NAMALWA (cell line): Measurements from ENCODE around the gene UBN1.

Experiments
- DNase-seq: peaks from one replicate; pipeline ENCODE4 v3.0.0-alpha.2; 2015; ENCODE audit warnings: low spot score

The UBN1 gene

GRCh38 chr16:4846901-4847773, at the start of gene UBN1, which contains the start of gene GLYR1:
UBN1 (plus strand) TSS chr16:4847481; CDS start chr16:4852918, 5,437 bp downstream.
GLYR1 (minus strand) TSS chr16:4847288; CDS start chr16:4847265, 23 bp downstream.
- peak; percentile 98 for DNase-seq

DNA sequence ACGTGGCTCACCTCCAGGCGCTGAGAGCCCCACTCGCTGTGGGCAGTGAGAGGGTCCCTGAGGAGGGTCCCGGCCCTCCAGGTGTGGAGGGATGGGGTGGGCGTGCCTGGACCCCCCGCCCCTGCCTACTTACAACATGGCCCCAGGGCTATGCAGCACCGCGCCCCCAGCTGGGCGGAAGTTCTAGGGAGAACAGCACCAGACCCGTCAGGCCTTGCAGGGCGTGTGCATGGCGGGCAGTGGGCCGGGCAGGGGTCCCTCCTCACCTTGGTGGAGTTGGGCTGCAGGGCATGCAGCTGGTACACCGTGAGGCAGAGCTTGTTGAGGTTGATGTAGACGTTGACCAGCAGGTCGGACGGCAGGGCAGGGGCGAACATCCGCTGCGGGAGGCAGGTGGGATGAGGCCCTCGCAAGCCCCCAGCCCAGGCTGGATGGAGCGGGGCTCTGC, 49.5 kb upstream of the UBN1 start:
- no peak for DNase-seq

- DNase-seq: no peak
Measured at GRCh38 chr16:4798456-4798855, 48.8 kb upstream of the UBN1 start.

DNA sequence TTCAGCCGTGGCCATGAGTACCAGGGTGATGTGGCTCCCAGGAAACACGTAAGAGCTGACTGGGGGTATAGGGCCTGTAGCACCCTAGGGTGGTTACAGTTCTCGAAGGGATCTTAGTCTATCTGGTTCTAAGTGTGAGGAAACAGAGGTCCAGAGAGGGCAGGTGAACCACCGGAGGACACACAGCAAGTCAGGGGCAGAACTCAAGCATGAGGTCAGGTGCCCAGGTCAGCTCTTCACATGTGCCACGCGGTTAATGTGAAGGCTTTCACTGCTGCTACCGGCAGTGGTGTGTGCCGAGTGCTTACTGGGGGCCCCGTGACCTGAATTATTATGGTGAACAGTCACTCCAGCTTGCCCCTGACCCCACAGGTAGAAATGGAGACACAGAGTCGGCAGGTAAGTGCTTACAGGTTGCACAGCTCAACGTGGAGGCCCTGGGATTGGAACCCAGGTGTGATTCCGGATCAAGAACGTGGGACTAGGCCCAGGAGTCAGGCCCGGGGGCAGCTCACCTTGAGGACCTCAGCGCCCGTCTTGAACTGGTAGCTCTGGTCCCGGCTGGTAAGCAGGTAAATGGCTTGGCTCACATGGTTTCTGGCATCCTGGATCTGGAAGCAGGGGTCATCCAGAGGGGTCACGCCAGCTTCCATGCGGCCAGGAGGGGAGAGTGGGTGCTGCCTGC, 48.0 kb upstream of the UBN1 start:
- no peak for DNase-seq

GRCh38 chr16:4800290-4801041, 46.8 kb upstream of the UBN1 start:
- no peak for DNase-seq

DNA sequence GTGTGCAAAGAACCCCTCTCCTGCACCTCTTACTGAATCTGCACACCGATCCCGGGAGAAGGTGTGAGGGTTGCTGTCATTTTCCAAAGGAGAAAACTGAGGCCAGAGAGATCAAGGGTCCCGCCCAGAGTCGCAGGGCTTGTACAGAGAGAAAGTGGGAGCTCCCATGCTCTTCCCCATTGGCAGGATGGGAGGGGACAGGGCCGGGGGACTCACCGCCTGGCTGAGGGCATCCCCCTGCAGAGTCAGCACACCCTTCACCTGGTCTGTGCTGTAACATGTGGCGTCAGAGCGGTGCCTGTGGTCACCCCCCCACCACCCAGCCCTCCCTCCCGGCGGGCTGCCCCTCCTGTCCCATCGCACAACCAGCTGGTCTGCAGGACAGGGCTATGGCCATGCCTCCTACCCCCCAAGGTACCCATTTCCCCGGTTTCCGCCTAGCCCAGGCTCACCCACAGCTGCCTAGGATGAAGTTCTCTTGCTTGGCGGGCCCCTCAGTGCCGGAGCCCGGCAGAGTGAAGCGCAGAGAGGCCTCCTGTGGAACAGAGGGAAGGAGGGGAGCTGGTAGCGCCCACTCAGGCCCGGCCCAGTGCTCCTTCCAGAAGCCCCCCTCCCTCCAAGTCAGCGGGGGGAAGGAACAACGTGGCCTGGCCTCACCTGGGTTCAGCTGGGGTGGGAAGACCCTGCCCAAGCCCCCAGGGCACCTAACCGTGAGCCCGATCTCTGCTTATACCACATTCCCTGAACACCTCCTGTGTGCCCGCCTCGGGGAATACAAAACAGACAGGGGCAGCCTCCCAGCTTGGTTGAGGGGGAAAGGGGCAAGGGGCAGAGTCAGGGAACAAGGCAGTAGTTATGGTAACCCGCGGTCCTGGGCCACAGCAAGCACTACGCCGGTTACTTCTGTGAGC, 46.0 kb upstream of the UBN1 start:
- DNase-seq: no peak

DNA sequence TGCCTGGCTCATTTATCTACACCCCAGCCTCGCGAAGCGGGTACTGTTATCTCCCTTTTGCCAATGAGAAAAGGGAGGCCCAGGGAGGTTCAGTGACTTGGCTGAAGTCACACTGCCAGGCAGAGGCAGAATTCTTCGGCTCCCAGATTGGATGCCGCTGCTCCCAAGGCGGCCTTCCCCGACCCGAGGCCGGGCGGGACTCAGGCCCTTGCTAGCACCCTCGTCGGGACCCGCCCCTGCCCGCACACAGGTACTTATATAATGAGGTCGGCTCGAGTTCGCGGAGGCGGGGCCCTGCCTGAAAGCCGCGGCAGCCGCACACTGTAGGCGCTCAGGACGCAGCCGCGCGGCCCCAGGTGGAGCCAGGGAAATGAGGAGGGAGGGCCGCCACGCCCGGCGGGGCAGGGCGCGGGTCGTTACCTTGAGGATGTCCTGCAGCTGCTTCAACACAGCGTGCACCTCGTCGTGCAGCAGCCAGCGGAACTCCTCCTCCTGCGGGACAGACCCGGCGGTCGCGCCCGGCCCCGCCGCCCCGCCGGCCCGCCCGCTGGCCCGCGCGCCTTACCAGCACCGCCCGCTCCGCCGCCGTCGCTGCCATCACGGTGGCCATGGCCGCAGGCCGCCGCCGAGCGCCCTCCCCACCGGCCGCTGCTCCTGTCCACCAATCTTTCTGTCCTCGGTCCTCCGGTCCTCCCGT, 45.2 kb upstream of the UBN1 start, which contains the start of gene ROGDI:
TSS of gene ROGDI (minus strand) at position 672 of the 697 bp plus-strand sequence. CDS start at position 610, 62 bp downstream.
- DNase-seq: peak; percentile 92

DNA sequence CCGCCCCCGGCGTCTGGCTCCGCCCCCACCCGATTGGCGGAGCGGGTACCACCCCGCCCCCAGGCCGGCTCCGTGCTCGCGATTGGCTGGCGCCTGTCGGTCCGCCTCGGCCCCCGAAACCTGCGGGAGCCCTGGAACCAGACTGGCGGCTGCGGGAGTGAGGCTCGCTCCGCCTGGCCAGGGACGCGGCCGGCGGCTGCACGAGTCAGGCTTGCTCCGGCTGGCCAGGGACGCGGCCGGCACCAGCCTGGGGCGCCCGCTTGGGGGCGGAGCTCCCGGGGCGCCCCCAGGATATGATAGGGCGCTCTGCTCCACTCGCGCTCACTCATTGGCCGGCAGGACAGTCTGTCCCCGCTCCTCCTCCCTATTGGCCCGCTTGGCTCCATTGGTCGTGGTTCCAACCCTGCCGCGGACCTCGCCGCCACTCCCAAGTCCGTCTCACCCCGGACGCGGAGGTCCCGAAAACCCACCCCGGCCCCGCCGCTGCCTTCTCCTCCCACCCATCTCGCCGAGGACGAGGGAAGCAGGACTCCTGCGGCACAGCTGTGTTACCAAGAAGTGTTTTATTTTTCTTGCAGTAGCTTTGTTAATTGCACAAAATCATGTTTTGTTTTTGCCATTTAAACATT, 44.5 kb upstream of the UBN1 start:
- DNase-seq: peak; percentile 92

DNA sequence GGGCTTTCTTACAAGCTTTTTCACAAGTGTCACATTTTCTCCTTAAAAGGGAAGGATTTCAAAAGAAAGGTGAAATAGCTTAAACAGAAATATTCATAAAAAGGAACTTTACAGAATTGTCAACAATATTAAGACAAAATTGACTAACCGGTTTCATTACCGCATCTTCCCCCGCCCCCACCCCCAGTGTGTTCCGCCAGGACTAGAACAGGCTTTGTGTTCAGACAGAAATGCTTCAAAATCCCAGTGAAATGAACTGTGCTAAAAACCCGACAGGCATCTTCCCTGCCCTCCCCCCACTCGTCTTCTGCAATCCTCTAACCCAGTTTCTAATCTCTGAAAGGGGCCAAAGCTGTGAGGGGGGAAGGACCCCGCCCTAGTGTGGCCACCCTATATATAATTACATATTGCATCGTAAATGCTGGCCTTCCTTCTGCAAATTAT, 43.9 kb upstream of the UBN1 start:
- no peak for DNase-seq

DNA sequence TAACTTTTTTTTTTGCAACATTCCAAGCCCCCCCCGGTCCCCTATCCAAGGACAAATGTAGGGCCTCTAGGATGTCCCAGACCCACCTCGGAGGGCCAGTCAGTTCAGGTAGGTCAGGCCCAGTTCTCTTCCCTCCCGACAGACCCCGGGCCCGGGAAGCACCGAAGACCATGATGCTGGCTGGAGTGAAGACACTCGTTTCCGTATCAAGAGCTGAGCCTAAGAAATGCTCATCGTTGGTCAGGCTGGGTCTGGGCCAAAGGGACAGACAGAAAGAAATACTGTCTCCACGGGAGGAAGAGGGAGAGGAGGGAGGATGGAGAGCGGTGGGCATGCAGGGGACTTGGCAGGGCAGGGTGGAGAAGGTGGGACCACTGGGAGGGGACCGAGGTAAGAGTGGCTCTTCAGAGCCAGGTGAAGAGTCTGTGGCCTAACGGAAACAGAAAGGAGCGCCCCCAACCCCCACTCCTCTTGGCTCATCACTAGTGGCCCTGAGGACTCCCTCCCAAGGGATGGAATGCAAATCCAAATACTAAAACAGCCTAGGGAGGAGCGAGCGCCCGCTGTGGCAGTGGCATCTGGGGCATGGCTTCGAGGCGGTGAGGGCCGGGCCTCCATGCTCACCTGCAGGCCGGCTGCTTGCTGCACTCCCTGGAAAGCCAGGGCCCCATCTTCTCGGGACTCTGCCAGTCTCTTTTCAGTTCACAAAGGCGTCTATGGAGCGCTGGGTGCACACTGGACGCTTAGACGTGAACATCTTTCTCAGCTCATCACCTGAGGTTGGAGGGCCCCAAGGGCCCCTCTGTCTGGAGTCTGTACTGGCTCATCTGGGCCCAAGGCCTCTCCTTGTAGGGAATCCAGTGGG, 43.2 kb upstream of the UBN1 start:
- no peak for DNase-seq

- DNase-seq: no peak
Measured at GRCh38 chr16:4805231-4805630, 42.0 kb upstream of the UBN1 start.

DNA sequence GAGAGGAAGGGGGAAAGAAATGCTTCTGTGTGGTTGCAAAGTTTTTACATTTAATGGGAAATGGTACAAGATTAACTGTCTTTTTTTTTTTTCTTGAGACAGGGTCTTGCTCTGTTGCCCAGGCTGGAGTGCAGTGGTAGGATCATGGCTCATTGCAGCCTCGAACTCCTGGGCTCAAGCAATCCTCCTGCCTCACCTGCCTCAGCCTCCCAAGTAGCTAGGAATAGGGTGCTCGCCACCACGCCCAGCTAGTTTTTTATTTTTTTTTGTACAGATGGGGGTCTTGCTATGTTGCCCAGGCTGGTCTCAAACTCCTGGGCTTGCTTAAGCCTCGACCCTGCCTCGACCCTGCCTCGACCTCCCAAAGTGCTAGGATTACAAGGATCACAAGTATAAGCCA, 41.0 kb upstream of the UBN1 start:
- DNase-seq: no peak

GRCh38 chr16:4811242-4811641, 36.0 kb upstream of the UBN1 start:
- DNase-seq: no peak

DNA sequence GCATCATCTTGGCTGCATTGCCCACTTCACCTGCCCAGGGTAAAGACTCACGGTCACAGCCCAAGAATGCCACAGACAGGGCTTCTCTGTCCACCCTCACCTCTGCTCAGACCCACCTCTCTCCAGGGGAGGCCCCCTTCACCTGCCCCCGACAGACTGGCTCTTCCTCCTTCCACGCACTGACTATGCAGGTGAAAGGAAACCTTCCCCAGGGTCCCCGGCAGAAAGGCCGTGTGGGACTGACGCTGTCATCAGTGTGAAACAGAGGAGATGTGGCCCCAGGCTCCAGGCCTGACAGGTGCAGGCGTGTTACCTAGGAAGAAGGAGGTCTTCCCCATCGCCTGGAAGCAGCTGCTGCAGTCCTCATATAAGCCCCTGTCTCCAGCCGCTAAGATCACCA, 35.5 kb upstream of the UBN1 start:
- DNase-seq: no peak

DNA sequence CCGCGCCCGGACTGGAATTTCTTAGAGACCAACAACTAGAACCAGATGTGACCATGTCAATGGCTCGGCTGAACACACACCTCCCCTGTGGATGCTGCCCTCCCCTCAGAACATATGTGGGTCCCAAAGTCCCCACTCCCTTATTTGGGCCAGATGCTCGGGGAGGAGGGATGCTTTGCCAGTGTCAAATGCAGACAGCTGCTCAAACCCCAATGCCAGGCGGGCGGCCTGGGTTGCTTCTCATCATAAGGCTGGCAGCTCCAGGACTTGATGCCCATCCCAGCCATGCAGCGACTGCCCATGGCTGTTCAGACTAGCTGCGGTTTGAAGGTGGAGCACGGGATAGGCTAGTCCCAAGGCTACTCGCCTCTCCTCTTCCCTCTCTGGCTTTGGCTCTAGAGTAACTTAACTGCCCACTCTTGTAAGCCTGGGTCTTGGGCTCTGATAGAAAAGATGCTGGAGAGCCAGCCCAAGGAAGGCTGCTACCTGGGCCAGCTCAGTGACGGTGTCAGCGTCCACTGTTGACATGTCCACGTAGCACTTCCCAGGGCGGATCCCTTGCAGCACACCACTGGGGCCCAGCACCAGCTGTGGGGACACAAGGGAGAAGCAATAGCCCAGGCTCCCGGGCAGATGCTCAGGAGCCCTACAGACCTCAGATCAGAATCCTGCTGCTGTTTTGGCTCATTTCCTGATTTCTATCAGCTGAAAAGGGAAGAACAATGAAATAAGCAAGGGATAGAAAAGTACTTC, 33.9 kb upstream of the UBN1 start:
- no peak for DNase-seq

GRCh38 chr16:4814046-4814445, 33.2 kb upstream of the UBN1 start:
- no peak for DNase-seq

- DNase-seq: no peak
Measured at GRCh38 chr16:4814542-4815173, 32.6 kb upstream of the UBN1 start.

- no peak for DNase-seq
Measured at GRCh38 chr16:4820652-4821051, 26.6 kb upstream of the UBN1 start.
